ENCODE results near the gene TUT1.

The TUT1 gene

DNA sequence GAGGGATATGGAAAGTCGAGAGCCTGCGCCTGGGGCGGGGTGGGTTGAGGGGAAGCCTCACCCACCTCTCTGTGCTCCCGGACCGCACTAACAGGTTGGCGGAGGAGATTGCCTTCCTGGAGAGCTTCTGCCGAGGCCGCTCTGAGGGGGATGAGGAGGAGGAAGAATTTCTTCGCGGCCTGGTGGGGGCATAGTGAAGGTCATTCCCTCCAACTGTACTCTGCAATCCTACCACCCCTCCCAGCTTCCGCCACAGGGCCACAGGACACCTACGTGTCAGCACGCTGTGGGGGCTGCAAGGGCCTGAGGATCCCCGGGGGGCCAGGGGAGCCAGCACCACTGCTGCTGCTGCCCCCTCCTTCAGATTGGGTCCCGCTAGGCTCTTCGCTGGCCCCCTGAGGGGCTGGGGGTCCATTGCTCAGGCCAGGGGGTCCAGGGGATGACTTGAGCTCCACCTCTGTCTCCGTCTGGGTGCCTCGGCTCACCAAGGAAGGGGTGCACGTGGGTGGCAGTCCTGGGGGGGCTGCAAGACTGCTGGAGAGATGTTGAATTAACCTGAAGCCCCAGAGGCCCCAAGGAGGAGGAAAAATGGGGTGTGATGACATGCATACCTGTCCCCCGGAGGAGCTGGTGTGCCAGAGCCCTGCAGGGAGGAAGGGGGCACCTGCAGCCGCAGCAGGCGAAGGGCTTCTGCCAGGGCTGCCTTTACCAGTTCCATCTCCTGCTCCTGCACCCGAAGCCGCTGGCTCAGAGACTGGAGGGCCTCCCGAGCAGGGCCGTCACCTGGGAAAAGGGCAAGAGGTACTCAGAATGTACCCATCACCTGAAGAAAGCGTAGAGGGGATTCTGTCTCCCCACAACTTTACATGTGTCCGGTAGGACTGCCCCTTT lies 19.7 kb upstream of the TUT1 start:
- DNase-seq = no peak
- peak overlapping the region; percentile 99 for H3K4me3 Mint-ChIP-seq
- peak overlapping the region; percentile 99 for H3K27ac Mint-ChIP-seq
- H3K36me3 Mint-ChIP-seq (ENCODE audit: low read depth) = peaks cover 76% of the 10 kb centered on the region
- H3K9me3 Mint-ChIP-seq = no peaks in the 10 kb centered on the region
- H3K4me1 Mint-ChIP-seq (ENCODE audit: low read depth) = peaks cover 69% of the 10 kb centered on the region
- H3K27me3 Mint-ChIP-seq = no peaks in the 10 kb centered on the region

DNA sequence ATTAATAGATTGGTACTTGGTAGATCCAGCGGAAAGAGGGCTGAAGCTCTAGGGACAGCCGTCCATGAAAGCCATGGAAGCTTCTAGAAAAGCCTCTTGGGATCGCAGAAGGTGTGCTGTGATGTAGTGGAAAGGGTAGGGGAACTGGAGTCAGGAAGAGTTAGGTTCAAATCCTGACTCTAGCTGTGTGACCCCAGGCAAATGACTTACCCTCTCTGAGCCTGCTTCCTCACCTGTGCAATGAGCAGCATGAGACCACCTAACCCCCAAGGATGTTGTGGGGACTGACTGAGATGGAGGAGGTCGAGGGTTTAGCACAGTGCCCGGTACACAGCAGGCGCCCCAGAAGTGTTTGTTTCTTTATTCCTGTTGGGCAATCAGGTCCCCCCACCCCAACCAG lies 19.1 kb upstream of the TUT1 start:
- Mint-ChIP-seq H3K27me3 (no peaks in the 10 kb centered on the region), H3K36me3 (ENCODE audit: low read depth) (peaks cover 77% of the 10 kb centered on the region), H3K4me1 (ENCODE audit: low read depth) (peaks cover 70% of the 10 kb centered on the region), H3K4me3 (peak overlapping the region; percentile 99), H3K27ac (peak overlapping the region; percentile 99), H3K9me3 (no peaks in the 10 kb centered on the region)
- no peak for DNase-seq

DNA sequence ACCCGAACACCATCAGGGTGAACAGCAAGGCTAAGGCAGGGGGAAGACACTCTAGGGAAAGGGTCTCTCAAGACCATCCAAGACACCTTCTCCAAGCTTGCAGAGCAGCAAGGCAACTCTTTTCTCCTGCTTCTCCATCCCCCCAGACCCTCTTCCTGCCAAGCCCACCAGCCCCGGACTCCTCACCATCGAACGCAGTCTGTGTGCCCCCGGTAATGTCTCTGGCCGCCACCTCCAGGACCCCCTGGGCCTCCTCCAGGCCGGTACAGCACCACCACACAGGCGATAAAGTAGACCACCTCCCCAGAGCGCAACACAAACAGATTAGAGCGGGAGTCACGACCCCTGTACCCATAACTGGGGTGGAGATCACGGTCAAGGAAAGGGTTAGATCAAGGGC lies 17.5 kb upstream of the TUT1 start:
- Mint-ChIP-seq H3K27me3 (no peaks in the 10 kb centered on the region), H3K36me3 (ENCODE audit: low read depth) (peaks cover 82% of the 10 kb centered on the region), H3K4me1 (ENCODE audit: low read depth) (peaks cover 65% of the 10 kb centered on the region), H3K27ac (peak overlapping the region; percentile 52), H3K4me3 (no peak overlapping the region), H3K9me3 (no peaks in the 10 kb centered on the region)
- no peak for DNase-seq

DNA sequence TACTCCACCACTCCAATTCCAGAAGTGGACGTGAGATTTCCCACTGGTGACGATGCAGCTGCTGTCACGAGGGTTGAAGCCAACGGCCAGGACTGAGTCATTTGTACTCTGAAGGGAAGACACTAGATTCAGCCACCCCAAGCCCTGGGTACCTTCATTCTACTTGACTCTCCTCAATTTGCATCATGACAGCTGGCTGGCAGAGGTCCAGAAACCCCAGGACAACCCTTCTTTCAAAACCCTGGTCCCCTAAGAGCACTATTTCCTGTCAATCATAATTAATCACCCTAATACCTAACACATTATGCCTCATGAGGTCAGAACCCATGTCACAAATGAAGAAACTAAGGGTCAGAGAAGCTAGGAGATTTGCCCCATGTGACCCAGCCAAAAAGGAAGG lies 16.4 kb upstream of the TUT1 start:
- Mint-ChIP-seq H3K9me3 (no peaks in the 10 kb centered on the region), H3K4me1 (ENCODE audit: low read depth) (peaks cover 66% of the 10 kb centered on the region), H3K27me3 (no peaks in the 10 kb centered on the region), H3K4me3 (no peak overlapping the region), H3K27ac (peak overlapping the region; percentile 71), H3K36me3 (ENCODE audit: low read depth) (peaks cover 92% of the 10 kb centered on the region)
- no peak for DNase-seq

DNA sequence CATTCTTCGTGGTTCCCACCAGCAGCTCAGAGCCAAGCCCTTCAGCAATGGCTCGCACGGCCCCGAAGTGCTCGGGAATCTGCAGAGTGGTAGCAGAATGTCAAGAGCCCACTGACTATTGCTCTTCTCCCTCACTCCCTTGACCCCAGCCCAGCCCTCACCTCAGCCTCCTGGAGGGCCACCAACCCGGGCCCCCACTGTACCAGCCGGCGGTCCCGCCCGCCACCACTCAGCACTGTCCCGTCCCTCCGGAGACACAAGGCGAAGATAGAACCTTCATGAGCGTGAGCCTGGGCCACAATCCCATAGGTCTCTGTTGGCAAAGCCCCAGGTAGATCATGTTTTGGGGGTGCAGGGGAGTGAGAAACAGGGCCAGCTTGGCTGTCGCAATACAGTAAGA lies 14.6 kb upstream of the TUT1 start:
- peaks cover 91% of the 10 kb centered on the region for H3K36me3 Mint-ChIP-seq (ENCODE audit: low read depth)

DNA sequence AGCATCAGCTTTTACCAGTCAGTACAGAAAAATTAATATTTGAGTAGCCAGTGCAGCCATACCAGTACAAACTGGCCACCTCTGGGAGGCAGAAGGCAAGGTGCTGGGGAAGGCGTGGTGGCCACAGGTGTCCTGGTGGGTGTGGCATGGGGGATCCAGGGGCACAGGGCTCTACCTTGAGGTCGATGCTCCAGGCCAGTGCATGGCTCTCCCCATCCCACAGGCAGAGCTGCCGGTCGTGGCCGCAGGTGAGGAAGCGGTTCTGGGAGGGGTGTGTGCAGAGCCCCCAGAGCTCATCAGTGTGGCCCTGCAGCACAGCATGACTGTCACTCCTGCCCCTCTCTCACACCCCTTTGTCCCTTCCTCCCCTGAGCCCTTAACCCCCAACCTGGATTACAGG lies 14.1 kb upstream of the TUT1 start:
- no peak for DNase-seq
- Mint-ChIP-seq H3K9me3 (no peaks in the 10 kb centered on the region), H3K4me1 (ENCODE audit: low read depth) (peaks cover 57% of the 10 kb centered on the region), H3K4me3 (no peak overlapping the region), H3K36me3 (ENCODE audit: low read depth) (peaks cover 92% of the 10 kb centered on the region), H3K27me3 (no peaks in the 10 kb centered on the region), H3K27ac (no peak overlapping the region)

More for the DNA sequence above, 14.6 kb upstream of the TUT1 start:
- Mint-ChIP-seq H3K27ac (peak overlapping the region; percentile 44), H3K27me3 (no peaks in the 10 kb centered on the region), H3K4me1 (ENCODE audit: low read depth) (peaks cover 61% of the 10 kb centered on the region), H3K9me3 (no peaks in the 10 kb centered on the region), H3K4me3 (no peak overlapping the region)
- DNase-seq = no peak

DNA sequence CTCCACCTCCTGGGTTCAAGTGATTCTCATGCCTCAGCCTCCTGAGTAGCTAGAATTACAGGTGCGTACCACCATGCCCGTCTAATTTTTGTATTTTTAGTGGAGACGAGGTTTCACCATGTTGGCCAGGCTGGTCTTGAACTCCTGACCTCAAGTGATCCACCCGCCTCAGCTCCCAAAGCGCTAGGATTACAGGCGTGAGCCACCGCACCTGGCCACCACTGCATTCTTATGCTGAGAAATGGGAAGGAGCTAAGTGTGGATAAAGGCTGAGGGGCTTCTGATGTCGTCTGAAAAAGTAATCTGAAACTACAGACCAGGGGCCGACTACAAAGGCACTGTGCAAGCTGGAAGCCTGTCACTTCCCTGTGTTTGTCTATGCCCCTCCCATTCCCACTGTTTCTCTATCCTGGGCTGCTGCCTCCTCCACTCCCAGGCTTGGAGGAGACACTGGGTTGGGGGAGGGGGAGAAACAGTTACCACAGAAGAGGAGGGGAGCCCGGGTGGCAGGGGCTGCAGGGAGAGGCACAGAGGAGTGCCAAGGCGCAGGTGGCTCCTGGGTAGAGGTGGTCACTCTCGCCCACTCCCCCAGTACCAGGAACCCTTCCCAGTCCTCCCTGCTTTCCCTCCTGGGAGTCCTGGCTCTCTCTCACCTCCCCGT lies 13.3 kb upstream of the TUT1 start:
- Mint-ChIP-seq H3K9me3 (no peaks in the 10 kb centered on the region), H3K27ac (no peak overlapping the region), H3K4me3 (no peak overlapping the region), H3K4me1 (ENCODE audit: low read depth) (peaks cover 55% of the 10 kb centered on the region), H3K27me3 (no peaks in the 10 kb centered on the region), H3K36me3 (ENCODE audit: low read depth) (peaks cover 92% of the 10 kb centered on the region)
- no peak for DNase-seq

DNA sequence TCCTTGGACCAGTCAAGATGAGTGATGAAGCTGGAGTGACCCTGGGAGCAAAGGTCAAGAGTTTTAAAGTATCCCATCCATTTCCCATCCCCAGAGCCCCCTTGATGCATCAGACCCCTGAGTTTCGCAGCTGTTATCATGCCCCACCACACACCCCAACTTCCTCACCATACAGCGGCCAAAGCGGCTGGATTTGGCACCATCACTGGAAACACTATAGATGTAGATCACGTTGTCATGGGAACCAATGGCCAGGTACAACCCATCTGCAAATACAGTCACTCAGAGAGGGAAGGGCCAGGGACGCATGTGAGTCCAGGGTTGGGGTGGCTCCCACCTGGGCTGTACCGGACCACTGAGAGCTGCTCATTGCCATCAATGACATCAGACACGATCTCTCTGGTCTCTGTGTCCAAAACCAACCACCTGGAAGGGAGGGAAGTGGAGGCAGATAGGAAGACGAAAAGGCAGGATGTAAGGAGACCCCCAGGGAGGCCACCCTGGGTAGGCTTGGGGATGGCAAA lies 12.5 kb upstream of the TUT1 start:
- Mint-ChIP-seq H3K27me3 (no peaks in the 10 kb centered on the region), H3K9me3 (no peaks in the 10 kb centered on the region), H3K4me3 (no peak overlapping the region), H3K36me3 (ENCODE audit: low read depth) (peaks cover 92% of the 10 kb centered on the region), H3K27ac (peak overlapping the region; percentile 58), H3K4me1 (ENCODE audit: low read depth) (peaks cover 55% of the 10 kb centered on the region)
- DNase-seq = no peak

DNA sequence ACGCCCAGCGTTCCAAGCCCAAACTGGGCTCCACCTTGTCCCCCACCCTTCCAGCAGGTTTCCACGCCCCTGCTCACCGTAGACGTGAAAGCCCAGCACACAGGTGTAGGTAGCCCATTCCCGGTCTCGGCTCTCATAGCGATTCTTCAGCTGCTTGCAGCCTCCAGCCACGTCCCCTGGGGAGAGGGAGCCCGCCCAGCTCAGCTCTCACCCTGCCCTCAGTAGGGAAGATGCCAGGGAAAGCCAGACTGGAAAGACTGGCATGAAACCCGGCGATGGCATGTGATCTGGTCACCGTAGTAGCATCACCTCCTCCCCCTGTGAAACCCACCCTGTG lies 11.7 kb upstream of the TUT1 start:
- Mint-ChIP-seq H3K4me1 (ENCODE audit: low read depth) (peaks cover 55% of the 10 kb centered on the region), H3K27ac (peak overlapping the region; percentile 58)

DNA sequence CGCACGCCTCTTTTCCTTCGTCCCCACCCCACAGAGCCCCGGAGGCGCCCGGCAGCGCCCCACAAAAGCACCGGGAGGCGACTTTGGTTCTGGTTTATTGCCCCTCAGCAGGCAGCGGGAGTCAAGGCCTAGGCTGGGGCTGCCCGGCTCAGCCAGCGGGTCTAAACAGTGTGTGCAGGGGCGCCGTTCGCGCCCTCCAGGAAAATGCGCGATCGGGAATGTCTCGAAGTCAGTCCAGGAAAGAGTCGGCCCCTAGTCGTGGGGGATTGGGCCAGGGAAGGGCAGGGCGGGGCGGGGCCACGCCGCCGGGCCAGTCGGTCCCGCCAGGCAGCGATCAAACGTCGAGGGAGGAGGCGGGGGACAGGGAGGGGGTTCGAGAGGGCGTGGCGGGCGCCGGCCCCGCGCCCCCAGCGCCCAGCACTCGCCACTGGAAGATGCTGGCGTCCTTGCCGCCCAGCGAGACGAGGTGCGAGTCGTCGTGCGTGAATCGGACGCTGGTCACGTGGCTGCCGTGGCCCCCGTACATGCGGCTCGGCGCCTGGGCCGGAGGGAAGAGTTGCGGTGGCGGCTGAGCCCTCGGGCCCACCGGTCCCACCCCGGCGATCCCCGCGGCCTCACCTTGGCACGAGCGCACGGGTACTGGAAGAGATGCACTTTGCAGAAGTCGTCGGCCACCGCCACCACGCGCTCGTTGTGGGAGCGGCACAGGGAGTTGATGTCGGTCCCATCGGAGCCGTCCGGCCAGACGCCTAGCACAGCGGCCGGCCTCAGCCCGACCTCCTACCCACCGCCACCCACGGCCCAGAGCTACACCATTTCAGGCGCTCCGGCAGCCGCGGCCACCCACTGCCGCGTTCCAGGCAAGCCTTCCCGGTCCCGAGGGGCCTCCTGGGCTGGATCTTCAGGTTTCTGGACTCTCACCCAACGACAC lies 11.1 kb upstream of the TUT1 start:
- Mint-ChIP-seq H3K4me1 (ENCODE audit: low read depth) (peaks cover 54% of the 10 kb centered on the region), H3K36me3 (ENCODE audit: low read depth) (peaks cover 92% of the 10 kb centered on the region), H3K9me3 (no peaks in the 10 kb centered on the region), H3K27ac (peak overlapping the region; percentile 93), H3K4me3 (peak overlapping the region; percentile 94), H3K27me3 (no peaks in the 10 kb centered on the region)
- DNase-seq = no peak

More for the DNA sequence above, 11.7 kb upstream of the TUT1 start:
- Mint-ChIP-seq H3K36me3 (ENCODE audit: low read depth) (peaks cover 92% of the 10 kb centered on the region), H3K9me3 (no peaks in the 10 kb centered on the region), H3K4me3 (peak overlapping the region; percentile 47), H3K27me3 (no peaks in the 10 kb centered on the region)
- no peak for DNase-seq

DNA sequence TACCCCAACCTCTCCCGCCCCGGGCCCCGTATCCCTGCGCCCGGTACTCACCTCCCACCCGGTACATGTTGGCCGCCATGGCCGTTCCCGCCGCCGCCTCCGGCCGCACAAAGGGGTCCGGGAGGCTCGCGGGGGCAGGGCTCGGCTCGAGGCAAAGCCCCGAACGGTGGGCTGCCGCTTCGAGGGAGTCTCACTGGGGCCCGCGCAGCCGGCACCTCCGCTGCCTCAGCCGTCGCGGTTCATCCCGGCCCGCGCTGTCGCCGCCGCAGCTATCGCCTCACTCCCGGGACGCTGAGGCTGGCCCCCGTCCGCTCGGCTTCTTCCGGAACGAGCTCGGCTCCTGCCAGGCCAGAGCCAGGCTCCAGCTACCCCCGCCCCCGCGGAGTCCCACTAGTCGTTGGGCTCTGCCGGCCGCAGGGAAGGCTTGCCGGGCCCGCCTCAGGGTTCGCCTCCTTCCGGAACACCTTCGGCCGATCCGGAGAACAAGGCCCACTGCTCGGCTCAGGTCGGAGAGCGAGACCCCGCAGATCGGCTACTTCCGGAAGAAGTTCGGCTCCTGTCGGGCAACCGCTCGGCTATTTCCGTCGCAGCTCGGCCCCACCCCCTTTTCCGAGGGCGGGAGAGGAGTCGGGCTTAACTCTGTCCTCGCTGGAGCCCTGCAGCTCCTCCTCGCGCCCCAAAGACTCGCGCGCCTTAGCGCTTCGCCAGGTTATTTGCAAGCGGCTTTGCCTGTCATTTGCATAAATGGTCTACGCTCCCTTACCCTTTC lies 10.2 kb upstream of the TUT1 start, which contains the start of gene MTA2:
Gene MTA2, minus strand, starts transcription at position 494 of the 769 bp plus-strand sequence. Its CDS starts 415 bp downstream, at position 79.
- Mint-ChIP-seq H3K36me3 (ENCODE audit: low read depth) (peaks cover 92% of the 10 kb centered on the region), H3K27ac (peak within 1 kb of the TSS; percentile 93), H3K4me1 (ENCODE audit: low read depth) (peaks cover 57% of the 10 kb centered on the region), H3K27me3 (no peaks in the 10 kb centered on the region), H3K4me3 (peak within 1 kb of the TSS; percentile 94), H3K9me3 (no peaks in the 10 kb centered on the region)
- peak; percentile 100 for DNase-seq

DNA sequence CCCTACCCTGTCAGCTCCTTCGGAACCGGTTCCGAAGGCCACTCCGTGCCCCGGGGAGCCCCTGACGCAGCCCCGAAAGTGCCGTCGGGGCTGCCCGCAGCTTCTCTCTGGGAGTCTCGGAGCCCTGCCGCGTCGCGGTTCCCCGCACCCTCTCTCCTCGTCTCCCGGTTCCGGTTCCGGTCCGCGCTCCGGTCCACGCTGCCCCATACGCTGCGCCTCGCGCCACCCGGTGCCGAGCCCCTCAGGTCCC lies 9.7 kb upstream of the TUT1 start:
- DNase-seq = no peak
- H3K27ac Mint-ChIP-seq = peak overlapping the region; percentile 93
- peak overlapping the region; percentile 94 for H3K4me3 Mint-ChIP-seq
- no peaks in the 10 kb centered on the region for H3K27me3 Mint-ChIP-seq
- peaks cover 92% of the 10 kb centered on the region for H3K36me3 Mint-ChIP-seq (ENCODE audit: low read depth)
- H3K9me3 Mint-ChIP-seq = no peaks in the 10 kb centered on the region
- H3K4me1 Mint-ChIP-seq (ENCODE audit: low read depth) = peaks cover 54% of the 10 kb centered on the region

DNA sequence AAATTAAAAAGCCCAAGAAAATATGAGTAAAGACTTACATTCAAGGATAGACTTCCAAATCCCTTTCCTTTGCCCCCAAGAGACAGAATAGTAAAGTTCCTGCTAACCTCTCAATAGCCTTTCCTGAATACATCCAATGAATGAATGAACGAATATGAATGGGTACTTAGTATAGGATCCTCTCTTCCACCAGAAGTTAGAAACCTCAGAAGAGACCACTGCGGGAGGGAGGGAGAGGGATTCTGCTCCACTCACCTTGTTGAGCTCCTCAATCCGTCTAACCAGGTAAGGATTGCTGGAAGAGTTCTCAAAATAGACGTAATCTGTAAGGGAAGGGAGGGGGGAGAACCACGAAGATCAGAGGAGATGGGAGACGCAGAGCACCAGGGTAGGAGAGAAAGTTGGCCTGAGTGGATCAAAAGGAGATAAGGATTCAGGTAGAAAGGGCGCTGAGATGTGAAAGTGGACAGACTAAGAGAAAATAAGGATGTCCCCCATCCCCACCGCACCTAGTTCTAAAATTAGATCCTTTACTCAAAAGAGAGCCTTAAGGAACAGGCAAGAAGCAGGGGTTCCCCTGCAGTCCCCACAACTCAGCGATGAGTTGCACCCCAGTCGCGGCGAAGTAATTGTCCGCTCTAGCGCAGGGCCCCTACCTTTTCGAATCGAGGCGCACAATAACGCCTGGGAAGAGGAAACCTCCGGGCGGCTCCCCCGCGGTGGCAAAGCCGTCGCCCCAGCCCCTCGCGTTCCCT lies 9.2 kb upstream of the TUT1 start:
- no peak for DNase-seq
- Mint-ChIP-seq H3K4me3 (peak overlapping the region; percentile 94), H3K4me1 (ENCODE audit: low read depth) (peaks cover 55% of the 10 kb centered on the region), H3K27ac (peak overlapping the region; percentile 93), H3K36me3 (ENCODE audit: low read depth) (peaks cover 92% of the 10 kb centered on the region), H3K9me3 (no peaks in the 10 kb centered on the region), H3K27me3 (no peaks in the 10 kb centered on the region)
